Measurements from ENCODE around the gene DDX31. TPM values are rescaled to one million over a fixed set of nuclear protein-coding genes. Genes with fewer than 3 reads are reported as not detected.

The DDX31 gene
- total RNA-seq, 4 donors from 2014 or later, result 8.8 to 28.0 (median 9.9) TPM

DNA sequence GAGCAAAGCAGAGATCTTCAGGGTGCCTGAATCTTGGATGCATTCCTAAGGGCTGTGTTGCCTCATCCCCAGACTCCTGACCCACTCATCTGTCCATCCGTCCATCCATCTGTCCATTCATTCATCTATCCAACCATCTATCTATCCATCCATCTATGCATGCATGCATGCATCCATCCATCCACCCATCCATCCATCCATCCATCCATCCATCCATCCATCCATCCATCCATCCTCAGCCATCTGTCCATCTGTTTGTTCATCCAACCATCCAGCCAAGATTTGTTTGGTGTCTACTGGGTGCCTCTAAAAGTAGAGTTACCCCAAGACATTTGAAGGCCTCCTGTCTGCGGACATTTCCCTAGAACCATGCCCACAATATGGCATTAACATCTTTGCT lies 115.0 kb downstream of the DDX31 start:
- DNase-seq (ENCODE audit: low spot score) (no peak), ATAC-seq (ENCODE audit: low FRiP score) (no peak)
- TF ChIP-seq, protein P1, sequence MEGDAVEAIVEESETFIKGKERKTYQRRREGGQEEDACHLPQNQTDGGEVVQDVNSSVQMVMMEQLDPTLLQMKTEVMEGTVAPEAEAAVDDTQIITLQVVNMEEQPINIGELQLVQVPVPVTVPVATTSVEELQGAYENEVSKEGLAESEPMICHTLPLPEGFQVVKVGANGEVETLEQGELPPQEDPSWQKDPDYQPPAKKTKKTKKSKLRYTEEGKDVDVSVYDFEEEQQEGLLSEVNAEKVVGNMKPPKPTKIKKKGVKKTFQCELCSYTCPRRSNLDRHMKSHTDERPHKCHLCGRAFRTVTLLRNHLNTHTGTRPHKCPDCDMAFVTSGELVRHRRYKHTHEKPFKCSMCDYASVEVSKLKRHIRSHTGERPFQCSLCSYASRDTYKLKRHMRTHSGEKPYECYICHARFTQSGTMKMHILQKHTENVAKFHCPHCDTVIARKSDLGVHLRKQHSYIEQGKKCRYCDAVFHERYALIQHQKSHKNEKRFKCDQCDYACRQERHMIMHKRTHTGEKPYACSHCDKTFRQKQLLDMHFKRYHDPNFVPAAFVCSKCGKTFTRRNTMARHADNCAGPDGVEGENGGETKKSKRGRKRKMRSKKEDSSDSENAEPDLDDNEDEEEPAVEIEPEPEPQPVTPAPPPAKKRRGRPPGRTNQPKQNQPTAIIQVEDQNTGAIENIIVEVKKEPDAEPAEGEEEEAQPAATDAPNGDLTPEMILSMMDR (IDR thresholded peaks at IDR 0.05), result no peak

DNA sequence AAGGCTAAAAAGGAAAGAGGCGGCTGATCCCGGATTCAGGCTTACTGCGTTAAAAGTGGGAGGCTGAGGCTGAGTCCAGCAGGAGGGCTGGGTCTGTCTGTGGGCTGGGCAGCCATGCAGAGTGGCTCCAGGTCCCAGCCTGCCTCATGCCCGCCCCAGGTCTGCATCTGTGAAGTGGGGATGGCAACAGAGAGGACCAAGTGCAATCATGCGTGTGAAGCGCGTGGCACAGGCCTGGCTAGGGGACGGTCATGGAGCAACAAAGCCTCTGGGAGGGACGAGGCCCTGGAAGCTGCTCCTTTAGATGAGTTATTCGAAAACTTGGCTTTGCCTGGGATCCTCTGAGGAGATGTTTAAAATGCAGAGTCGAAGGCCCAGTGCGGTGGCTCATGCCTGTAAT lies 117.7 kb downstream of the DDX31 start:
- TF ChIP-seq, protein P1 (IDR thresholded peaks at IDR 0.05), result no peak
- no peak for ATAC-seq (ENCODE audit: low FRiP score)
- no peak for DNase-seq (ENCODE audit: low spot score)

DNA sequence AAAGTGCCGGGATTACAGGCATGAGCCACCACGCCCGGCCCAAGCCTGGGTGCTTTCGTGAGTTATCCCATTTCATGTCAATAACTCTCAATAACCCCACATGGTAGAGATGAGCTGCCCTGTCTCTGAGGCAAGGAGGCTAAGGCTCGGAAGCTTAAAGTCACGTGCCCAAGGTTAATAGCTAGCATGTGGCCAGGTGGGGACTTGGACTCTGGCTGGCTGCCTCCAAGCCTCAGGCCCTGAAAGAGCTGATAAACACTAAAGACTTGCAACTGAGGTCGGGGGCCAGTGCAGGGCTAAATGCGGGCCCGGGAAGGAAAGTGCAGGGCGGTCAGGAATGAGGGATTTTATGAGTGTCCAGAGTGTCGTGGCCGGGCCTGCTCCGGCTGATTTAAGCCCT lies 118.2 kb downstream of the DDX31 start:
- TF ChIP-seq, protein P1 (IDR thresholded peaks at IDR 0.05), result no peak
- no peak for DNase-seq (ENCODE audit: low spot score)
- ATAC-seq (ENCODE audit: low FRiP score), result no peak

DNA sequence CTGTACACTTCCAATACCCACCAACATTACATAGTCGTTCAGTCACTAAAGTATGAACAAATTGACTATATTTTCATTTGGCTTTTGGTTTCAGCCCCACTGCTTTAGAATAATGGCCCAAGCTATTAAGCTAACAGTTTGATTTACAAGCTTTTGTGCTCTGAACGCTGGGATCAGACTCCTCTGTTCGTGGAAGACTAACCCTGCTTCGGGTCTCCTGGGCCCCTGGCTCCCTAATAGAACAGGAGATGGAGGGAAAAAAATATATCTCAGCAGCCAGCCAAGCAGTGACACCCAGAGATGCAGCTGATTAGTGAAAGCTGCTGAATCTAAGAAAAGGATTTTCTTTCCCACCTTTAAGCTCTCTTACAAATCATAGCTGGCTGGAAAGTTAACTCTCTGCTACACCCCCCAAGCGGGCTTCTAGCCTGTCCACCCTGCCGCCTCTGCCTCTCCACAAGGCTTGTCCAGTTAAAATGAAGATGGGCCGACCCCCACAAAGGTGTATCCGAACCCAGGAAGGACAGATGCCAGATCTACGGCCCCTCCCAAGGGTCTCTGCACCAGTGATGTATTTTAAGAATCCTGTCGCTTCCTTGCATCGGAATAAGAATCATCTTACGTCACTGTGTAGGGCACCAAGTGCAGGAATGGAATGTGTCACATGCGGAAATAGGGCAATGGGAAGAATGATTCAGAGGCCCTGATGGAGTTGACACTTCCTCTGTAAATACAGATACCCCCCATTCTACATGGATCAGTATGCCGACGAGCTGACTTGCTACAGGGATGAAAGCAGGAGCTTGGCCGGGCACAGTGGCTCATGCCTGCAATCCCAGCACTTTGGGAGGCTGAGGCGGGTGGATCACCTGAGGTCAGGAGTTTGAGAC lies 120.8 kb downstream of the DDX31 start:
- no peak for ATAC-seq (ENCODE audit: low FRiP score)
- no peak for DNase-seq (ENCODE audit: low spot score)
- TF ChIP-seq, protein P1 (IDR thresholded peaks at IDR 0.05), result no peak

DNA sequence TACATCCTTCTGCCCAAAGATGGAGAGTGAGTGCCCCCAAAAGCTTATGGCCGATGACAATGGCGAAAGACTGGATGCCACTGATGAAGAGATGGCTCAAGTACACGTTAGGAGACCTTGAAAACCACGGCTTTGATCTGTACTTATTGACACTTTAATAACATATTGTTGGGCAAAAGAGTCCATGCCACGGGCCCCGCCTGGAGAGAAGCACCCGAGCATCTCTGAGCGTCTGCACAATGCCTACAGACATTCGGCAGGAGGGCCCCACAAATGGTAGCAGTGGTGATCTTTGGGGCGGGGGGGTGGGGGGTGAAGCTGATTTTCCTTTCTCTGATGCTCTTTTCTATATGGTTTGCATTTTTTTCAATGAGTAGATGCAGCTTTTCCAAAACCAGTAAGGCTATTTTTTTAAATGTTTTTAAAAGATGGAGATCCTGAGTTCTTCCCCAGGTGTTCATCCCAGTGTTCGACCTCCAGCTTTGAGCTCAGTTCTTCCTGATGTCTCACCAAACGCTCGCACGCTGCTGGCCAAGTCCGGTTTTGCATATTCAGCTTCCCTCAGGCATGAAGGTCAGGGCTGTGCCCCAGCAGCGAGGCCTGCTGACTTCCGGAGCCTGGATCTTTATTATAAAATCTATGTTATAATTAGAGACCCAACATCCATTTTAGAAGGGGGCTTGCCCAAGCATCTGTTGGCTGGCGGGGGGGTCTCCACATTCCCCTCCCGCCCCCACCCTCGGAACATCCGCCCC lies 121.6 kb downstream of the DDX31 start:
- DNase-seq (ENCODE audit: low spot score) (no peak), ATAC-seq (ENCODE audit: low FRiP score) (no peak)

DNA sequence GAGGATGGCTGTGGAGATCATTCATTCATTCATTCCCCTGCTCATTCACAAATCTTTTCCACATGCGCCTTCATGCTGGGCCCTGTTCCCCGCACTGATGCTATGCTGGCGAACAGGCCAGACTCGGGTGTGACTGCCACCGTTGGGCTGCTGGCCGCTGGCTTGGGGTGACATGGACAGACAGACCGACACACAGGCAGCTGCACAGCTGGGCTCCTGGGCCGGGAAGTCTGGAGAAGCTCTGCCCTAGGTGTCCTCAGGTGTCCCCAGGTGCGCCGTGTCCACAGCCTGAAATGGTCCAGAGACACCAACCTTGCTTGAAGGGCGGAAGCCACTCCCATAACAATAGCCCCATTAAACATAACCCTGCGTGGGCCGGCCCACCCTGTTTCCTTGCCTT lies 122.3 kb downstream of the DDX31 start:
- ATAC-seq (ENCODE audit: low FRiP score) (no peak), DNase-seq (ENCODE audit: low spot score) (no peak)
- TF ChIP-seq, protein P1 (IDR thresholded peaks at IDR 0.05), result no peak

More for the DNA sequence above, 121.6 kb downstream of the DDX31 start:
- TF ChIP-seq, protein P1 (IDR thresholded peaks at IDR 0.05), result no peak
